ENCODE measurements around the gene UHRF2.

DNA sequence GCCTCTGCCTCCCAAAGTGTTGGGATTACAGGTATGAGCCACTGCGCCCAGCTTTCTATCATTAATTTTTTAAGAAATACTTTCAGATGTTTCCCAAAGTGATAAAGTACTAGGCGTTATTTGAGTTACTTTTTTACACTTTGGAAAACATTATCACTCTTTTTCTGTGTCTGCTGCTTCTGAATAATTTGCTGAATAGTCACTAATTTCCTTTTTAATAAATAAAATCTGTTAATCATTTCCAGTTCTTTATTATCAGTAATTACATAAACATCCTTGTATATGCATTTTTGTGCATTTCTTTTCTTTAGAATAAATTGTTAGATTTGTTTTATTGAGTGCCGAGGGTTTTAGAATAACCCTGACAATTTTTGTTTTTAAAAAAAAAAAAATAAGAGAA lies 48.6 kb downstream of the UHRF2 start:
- TF ChIP-seq ZNF274 (IDR thresholded peaks at IDR 0.05; ENCODE audit: low read depth, low read length), result no peak
- TF ChIP-seq YY1 (IDR thresholded peaks at IDR 0.05; ENCODE audit: extremely low read depth, insufficient replicate concordance, low read depth, low read length), result no peak
